HEK293 (cell line): ENCODE results near the gene CDKN2D.

Source experiments
- CTCF ChIA-PET: fragments of 350-600 bp; formaldehyde crosslinking; extraction: SDS; loops from one replicate; lab custom pipeline; 2021; ENCODE audit warnings: antibody characterized with exemption; lab: Yijun Ruan, JAX
- POLR2A ChIA-PET: fragments of 300-600 bp; formaldehyde crosslinking; extraction: SDS; loops from one replicate; lab custom pipeline; 2020; ENCODE audit warnings: antibody characterized with exemption, inconsistent platforms; lab: Yijun Ruan, JAX
- H3K27ac ChIP-seq: fragments of 200-500 bp; sonication (Bioruptor generic); 2 replicates; pipeline ENCODE4 v1.5.1; 2014; ENCODE audit warnings: low read depth, low read length, control low read depth, inconsistent platforms; ENCODE audit errors: extremely low read depth
- H3K36me3 ChIP-seq, 2 experiments: fragments of 200-500 bp in 1 of 2; sonication (Bioruptor generic) in 1 of 2; 1 replicate in 1 of 2; 2 replicates in 1 of 2; pipeline ENCODE4 v1.5.1; 2014 to 2017; ENCODE audit warnings: inconsistent platforms in 2 of 2, low read length in 2 of 2; ENCODE audit not compliant: control insufficient read depth in 2 of 2, insufficient read depth in 1 of 2
- H3K4me1 ChIP-seq: fragments of 200-500 bp; sonication (Bioruptor generic); 2 replicates; pipeline ENCODE4 v1.5.1; 2014; ENCODE audit warnings: mild to moderate bottlenecking, low read length, inconsistent platforms; ENCODE audit not compliant: control insufficient read depth, insufficient read depth
- H3K4me3 ChIP-seq: 2 replicates; pipeline ENCODE4 v1.5.1; 2011; ENCODE audit warnings: low read depth, mild to moderate bottlenecking, control low read depth, low read length, moderate library complexity
- H3K9me3 ChIP-seq: fragments of 200-500 bp; sonication (Bioruptor generic); 2 replicates; pipeline ENCODE4 v1.5.1; 2014; ENCODE audit warnings: low read depth, low read length, inconsistent platforms; ENCODE audit not compliant: control insufficient read depth, insufficient read depth
- GFI1B ChIP-seq: fragments of 450-650 bp; formaldehyde crosslinking; IDR thresholded peaks from 2 replicates; pipeline ENCODE4 v1.5.1; 2016; ENCODE audit warnings: missing biosample characterization, missing genetic modification characterization
- KLF10 ChIP-seq: fragments of 450-650 bp; IDR thresholded peaks from 2 replicates; pipeline ENCODE4 v1.5.1; 2018; ENCODE audit warnings: missing biosample characterization, mild to moderate bottlenecking, missing genetic modification characterization
- KLF7 ChIP-seq: fragments of 450-650 bp; formaldehyde crosslinking; IDR thresholded peaks from 2 replicates; pipeline ENCODE4 v1.5.1; 2016; ENCODE audit warnings: missing biosample characterization, missing genetic modification characterization, borderline replicate concordance
- MEIS1 ChIP-seq: sonication (generic); formaldehyde crosslinking; IDR thresholded peaks from 2 replicates; pipeline ENCODE4 v1.8.1; 2022; ENCODE audit warnings: missing genetic modification reagents, mild to moderate bottlenecking, borderline replicate concordance
- PRDM10 ChIP-seq: fragments of 450-650 bp; formaldehyde crosslinking; IDR thresholded peaks from 2 replicates; pipeline ENCODE4 v1.5.1; 2016; ENCODE audit warnings: missing biosample characterization, missing genetic modification characterization
- ZBTB26 ChIP-seq: fragments of 450-650 bp; formaldehyde crosslinking; optimal IDR thresholded peaks from 2 replicates; pipeline ENCODE3; 2016; ENCODE audit warnings: missing biosample characterization, mild to moderate bottlenecking, missing genetic modification characterization
- ZBTB6 ChIP-seq: fragments of 450-650 bp; formaldehyde crosslinking; IDR thresholded peaks from 2 replicates; pipeline ENCODE4 v1.5.1; 2017; ENCODE audit warnings: missing biosample characterization, missing genetic modification characterization
- ZNF138 ChIP-seq: fragments of 450-650 bp; formaldehyde crosslinking; IDR thresholded peaks from 2 replicates; pipeline ENCODE4 v1.5.1; 2016; ENCODE audit warnings: missing biosample characterization, missing genetic modification characterization, borderline replicate concordance
- ZNF146 ChIP-seq: fragments of 450-650 bp; formaldehyde crosslinking; IDR thresholded peaks from 2 replicates; pipeline ENCODE4 v1.5.1; 2016; ENCODE audit warnings: missing biosample characterization, missing genetic modification characterization
- ZNF18 ChIP-seq: fragments of 450-650 bp; formaldehyde crosslinking; IDR thresholded peaks from 2 replicates; pipeline ENCODE4 v1.5.1; 2016; ENCODE audit warnings: missing biosample characterization, missing genetic modification characterization
- ZNF214 ChIP-seq: fragments of 450-650 bp; formaldehyde crosslinking; IDR thresholded peaks from 2 replicates; pipeline ENCODE4 v1.5.1; 2017; ENCODE audit warnings: missing biosample characterization, mild to moderate bottlenecking, missing genetic modification characterization, borderline replicate concordance
- ZNF221 ChIP-seq: fragments of 450-650 bp; formaldehyde crosslinking; IDR thresholded peaks from 2 replicates; pipeline ENCODE4 v1.5.1; 2017; ENCODE audit warnings: missing biosample characterization, missing genetic modification characterization, borderline replicate concordance
- ZNF292 ChIP-seq: fragments of 450-650 bp; formaldehyde crosslinking; IDR thresholded peaks from 2 replicates; pipeline ENCODE4 v1.5.1; 2016; ENCODE audit warnings: low read depth, missing biosample characterization, missing genetic modification characterization, borderline replicate concordance
- ZNF302 ChIP-seq: fragments of 450-650 bp; formaldehyde crosslinking; IDR thresholded peaks from 2 replicates; pipeline ENCODE4 v1.5.1; 2016; ENCODE audit warnings: missing biosample characterization, missing genetic modification characterization, low read depth
- ZNF335 ChIP-seq: fragments of 450-650 bp; formaldehyde crosslinking; conservative IDR thresholded peaks from 2 replicates; pipeline ENCODE4 v1.5.1; 2016; ENCODE audit warnings: missing biosample characterization, missing genetic modification characterization
- ZNF391 ChIP-seq: fragments of 450-650 bp; formaldehyde crosslinking; IDR thresholded peaks from 2 replicates; pipeline ENCODE4 v1.5.1; 2016; ENCODE audit warnings: low read depth, missing biosample characterization, missing genetic modification characterization, borderline replicate concordance
- ZNF416 ChIP-seq: fragments of 450-650 bp; formaldehyde crosslinking; IDR thresholded peaks from 2 replicates; pipeline ENCODE4 v1.5.1; 2016; ENCODE audit warnings: missing biosample characterization, missing genetic modification characterization
- ZNF423 ChIP-seq: fragments of 450-650 bp; formaldehyde crosslinking; IDR thresholded peaks from 2 replicates; pipeline ENCODE4 v1.5.1; 2016; ENCODE audit warnings: missing biosample characterization, missing genetic modification characterization
- ZNF449 ChIP-seq: fragments of 450-650 bp; formaldehyde crosslinking; IDR thresholded peaks from 2 replicates; pipeline ENCODE4 v1.5.1; 2017; ENCODE audit warnings: missing biosample characterization, mild to moderate bottlenecking, missing genetic modification characterization, moderate library complexity
- ZNF473 ChIP-seq: fragments of 450-650 bp; formaldehyde crosslinking; IDR thresholded peaks from 2 replicates; pipeline ENCODE4 v1.5.1; 2017; ENCODE audit warnings: missing biosample characterization, missing genetic modification characterization
- ZNF571 ChIP-seq: fragments of 450-650 bp; formaldehyde crosslinking; IDR thresholded peaks from 2 replicates; pipeline ENCODE4 v1.5.0; 2017; ENCODE audit warnings: missing biosample characterization, missing genetic modification characterization
- ZNF600 ChIP-seq: fragments of 450-650 bp; formaldehyde crosslinking; IDR thresholded peaks from 2 replicates; pipeline ENCODE4 v1.5.1; 2016; ENCODE audit warnings: missing biosample characterization, missing genetic modification characterization
- ZNF785 ChIP-seq: fragments of 450-650 bp; formaldehyde crosslinking; IDR thresholded peaks from 2 replicates; pipeline ENCODE4 v1.5.1; 2016; ENCODE audit warnings: missing biosample characterization, missing genetic modification characterization
- ZNF837 ChIP-seq: fragments of 450-650 bp; formaldehyde crosslinking; IDR thresholded peaks from 2 replicates; pipeline ENCODE4 v1.5.1; 2016; ENCODE audit warnings: missing biosample characterization, missing genetic modification characterization
- ZSCAN16 ChIP-seq: fragments of 450-650 bp; formaldehyde crosslinking; IDR thresholded peaks from 2 replicates; pipeline ENCODE4 v1.5.1; 2016; ENCODE audit warnings: missing biosample characterization, missing genetic modification characterization

Gene CDKN2D

DNA sequence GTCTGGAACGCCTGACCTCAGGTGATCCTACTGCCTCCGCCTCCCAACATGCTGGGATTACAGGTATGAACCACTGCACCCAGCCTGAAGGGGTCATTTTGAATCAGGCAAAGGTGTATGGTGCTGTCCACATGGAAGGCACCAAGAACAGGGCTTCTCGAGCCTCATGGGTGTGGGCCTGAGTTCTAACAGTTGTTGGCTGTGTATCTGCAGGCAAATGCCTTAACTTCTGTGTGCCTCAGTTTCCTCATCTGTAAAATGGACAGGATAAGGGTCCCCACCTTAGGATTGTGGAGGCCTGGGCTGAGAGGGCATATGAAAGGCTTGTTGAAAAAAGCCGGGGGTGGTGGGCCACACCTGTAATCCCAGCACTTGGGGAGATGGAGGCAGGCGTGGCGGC is 9.2 kb upstream of the CDKN2D start:
- no peak overlapping the region for H3K4me3 ChIP-seq
- H3K27ac ChIP-seq: no peak overlapping the region
- POLR2A ChIA-PET: no interaction called here
- TF ChIP-seq ZNF571 (tag by site-specific recombination): no peak
- no peak for TF ChIP-seq ZNF785 (tag by site-specific recombination)
- TF ChIP-seq PRDM10: peak; percentile 56
- no peak for TF ChIP-seq ZNF302 (tag by site-specific recombination)
- no peaks in the 10 kb centered on the region for H3K36me3 ChIP-seq
- no peaks in the 10 kb centered on the region for H3K9me3 ChIP-seq
- no peaks in the 10 kb centered on the region for H3K4me1 ChIP-seq
- CTCF ChIA-PET: interaction anchor here (0.7 to 7.9 kb wide), 4 partner anchors 14 to 120 kb away, joined by 5 to 243 read pairs (median 87); partner anchors contain the start of gene QTRT1

DNA sequence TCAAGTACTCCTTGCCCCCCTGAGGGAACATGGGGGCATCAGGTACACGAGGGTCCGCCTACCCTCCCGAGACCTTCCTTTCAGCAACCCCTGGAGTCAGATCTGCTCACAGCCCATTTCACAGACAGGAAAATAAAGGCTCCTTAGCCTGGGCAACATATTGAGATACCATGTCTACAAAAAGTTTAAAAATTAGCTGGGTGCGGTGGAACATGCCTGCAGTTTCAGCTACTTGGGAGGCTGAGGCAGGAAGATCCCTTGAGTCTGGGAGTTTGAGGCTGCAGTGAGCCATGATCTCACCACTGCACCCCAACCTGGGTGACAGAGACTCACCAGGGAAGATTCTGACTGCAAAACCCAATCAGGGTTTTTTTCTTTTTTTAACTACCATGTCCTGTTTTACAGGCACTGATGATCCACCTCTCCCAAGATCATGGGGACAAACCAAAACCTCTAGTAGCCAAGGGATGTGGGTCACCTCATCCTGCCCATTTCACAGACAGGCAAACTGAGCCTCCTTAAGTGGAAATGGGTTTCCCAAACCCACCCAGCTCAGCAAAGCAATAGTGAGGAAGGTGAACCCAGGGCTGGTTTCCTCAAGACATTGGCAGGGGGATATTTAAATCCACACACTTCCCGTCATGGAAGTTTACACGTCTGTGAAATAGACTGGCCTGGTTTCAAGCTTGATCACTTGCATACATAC is 6.4 kb upstream of the CDKN2D start:
- Histone ChIP-seq H3K4me1 (no peaks in the 10 kb centered on the region), H3K27ac (no peak overlapping the region), H3K9me3 (no peaks in the 10 kb centered on the region), H3K36me3 (no peaks in the 10 kb centered on the region), H3K4me3 (no peak overlapping the region)
- POLR2A ChIA-PET: interaction anchor here (0.7 to 1.3 kb wide), 3 partner anchors 10 to 172 kb away, joined by 3 to 4 read pairs (median 3); partner anchors contain the start of gene CDC37
- CTCF ChIA-PET: interaction anchor here (1.1 to 1.4 kb wide), 2 partner anchors 91 to 125 kb away, joined by 3 to 6 read pairs; no protein-coding TSS in a partner anchor
- TF ChIP-seq ZBTB6: no peak
- TF ChIP-seq ZNF416 (tag by site-specific recombination): no peak
- no peak for TF ChIP-seq ZNF214 (tag by site-specific recombination)
- no peak for TF ChIP-seq ZBTB26 (tag by site-specific recombination)
- 0 out of 2 replicates have a peak, but pooled peaks have one; percentile 3 for TF ChIP-seq ZNF146
- TF ChIP-seq ZNF449 (tag by site-specific recombination): no peak
- TF ChIP-seq ZSCAN16 (tag by site-specific recombination): no peak
- no peak for TF ChIP-seq MEIS1
- no peak for TF ChIP-seq ZNF423 (tag by site-specific recombination)
- TF ChIP-seq ZNF221 (tag by site-specific recombination): no peak
- no peak for TF ChIP-seq ZNF335 (tag by site-specific recombination)
- TF ChIP-seq ZNF837 (tag by site-specific recombination): no peak
- no peak for TF ChIP-seq ZNF292 (tag by site-specific recombination)
- TF ChIP-seq ZNF391 (tag by site-specific recombination): no peak
- TF ChIP-seq ZNF473 (tag by site-specific recombination): no peak
- TF ChIP-seq GFI1B (tag by site-specific recombination): no peak
- no peak for TF ChIP-seq ZNF138 (tag by site-specific recombination)
- no peak for TF ChIP-seq ZNF600 (tag by site-specific recombination)
- TF ChIP-seq ZNF18: no peak
- 0 out of 2 replicates have a peak, but pooled peaks have one; percentile 14 for TF ChIP-seq KLF7 (tag by site-specific recombination)
- TF ChIP-seq KLF10: no peak
